ENCODE results near the gene ASF1B. TPM values are rescaled to one million over a fixed set of nuclear protein-coding genes. Genes with fewer than 3 reads are reported as not detected.

Gene ASF1B
- total RNA-seq, 2 experiments from 2014 or later, result 0.59 to 0.77 TPM

GRCh38 chr19:14149509-14149994 is 13.2 kb upstream of the ASF1B start:
- peak overlapping the region; percentile 55 for H3K4me3 ChIP-seq (ENCODE audit: low read length)
- Mint-ChIP-seq H3K4me3 (peak overlapping the region; percentile 84), H3K27me3 (no peaks in the 10 kb centered on the region), H3K27ac (peak overlapping the region; percentile 99), H3K36me3 (ENCODE audit: low read depth) (peaks cover 20% of the 10 kb centered on the region), H3K9me3 (no peaks in the 10 kb centered on the region), H3K4me1 (ENCODE audit: low read depth) (peaks cover 40% of the 10 kb centered on the region)
- ATAC-seq (ENCODE audit: poor library complexity) (peak; percentile 89), DNase-seq (peak; percentile 45 to 82 (median 65))
- no peak for TF ChIP-seq CTCF (IDR thresholded peaks at IDR 0.05)
- CTCF ChIA-PET, result interaction anchor here (0.7 to 1.8 kb wide), 3 partner anchors 13 to 139 kb away, joined by 3 to 10 read pairs (median 3); partner anchors contain the start of gene ASF1B
- H3K27me3 ChIP-seq (ENCODE audit: control insufficient read depth in 1 of 2, insufficient read depth in 2 of 2, low read length in 2 of 2), result no peaks in the 10 kb centered on the region
- peak overlapping the region; percentile 84 to 94 for H3K27ac ChIP-seq (ENCODE audit: low read depth in 1 of 2, low read length in 2 of 2)
- intact Hi-C loops (cut with DNase I, micrococcal nuclease), result loop anchor here (1.0 to 5.0 kb wide), 3 partner anchors 12 to 198 kb away; no protein-coding TSS in a partner anchor
- POLR2A ChIA-PET, result interaction anchor here (0.5 to 5.3 kb wide), 5 partner anchors 12 to 536 kb away, joined by 3 to 52 read pairs (median 3); partner anchors contain the start of gene ASF1B
- peaks cover 40% of the 10 kb centered on the region for H3K4me1 ChIP-seq (ENCODE audit: insufficient read depth, low read length)
- H3K9me3 ChIP-seq (ENCODE audit: control insufficient read depth in 1 of 2, insufficient read depth in 1 of 2, low read length in 2 of 2), result no peaks in the 10 kb centered on the region
- H3K36me3 ChIP-seq (ENCODE audit: insufficient read depth, low read length), result peaks cover 10% of the 10 kb centered on the region

GRCh38 chr19:14148751-14149410 is 12.5 kb upstream of the ASF1B start:
- DNase-seq (no peak), ATAC-seq (ENCODE audit: poor library complexity) (no peak)
- H3K27me3 ChIP-seq (ENCODE audit: control insufficient read depth in 1 of 2, insufficient read depth in 2 of 2, low read length in 2 of 2), result no peaks in the 10 kb centered on the region
- H3K4me3 ChIP-seq (ENCODE audit: low read length), result peak overlapping the region; percentile 55
- ChIA-PET CTCF (interaction anchor here (0.5 to 2.3 kb wide), 9 partner anchors 10 to 331 kb away, joined by 3 to 11 read pairs (median 3); partner anchors contain the start of gene ASF1B), POLR2A (interaction anchor here (0.5 to 5.3 kb wide), 4 partner anchors 11 to 536 kb away, joined by 3 to 52 read pairs (median 3); partner anchors contain the start of gene ASF1B)
- Mint-ChIP-seq H3K36me3 (ENCODE audit: low read depth) (peaks cover 15% of the 10 kb centered on the region), H3K27me3 (no peaks in the 10 kb centered on the region), H3K27ac (peak overlapping the region; percentile 99), H3K9me3 (no peaks in the 10 kb centered on the region), H3K4me1 (ENCODE audit: low read depth) (peaks cover 40% of the 10 kb centered on the region), H3K4me3 (peak overlapping the region; percentile 84)
- peaks cover 7% of the 10 kb centered on the region for H3K36me3 ChIP-seq (ENCODE audit: insufficient read depth, low read length)
- no peaks in the 10 kb centered on the region for H3K9me3 ChIP-seq (ENCODE audit: control insufficient read depth in 1 of 2, insufficient read depth in 1 of 2, low read length in 2 of 2)
- peaks cover 40% of the 10 kb centered on the region for H3K4me1 ChIP-seq (ENCODE audit: insufficient read depth, low read length)
- H3K27ac ChIP-seq (ENCODE audit: low read depth in 1 of 2, low read length in 2 of 2), result peak overlapping the region; percentile 84 to 94
- TF ChIP-seq CTCF (IDR thresholded peaks at IDR 0.05), result no peak
- intact Hi-C loops (cut with DNase I, micrococcal nuclease), result loop anchor here (1.0 to 5.0 kb wide), 3 partner anchors 12 to 198 kb away; no protein-coding TSS in a partner anchor

GRCh38 chr19:14147797-14148605 is 11.6 kb upstream of the ASF1B start:
- ChIA-PET POLR2A (interaction anchor here (0.9 to 5.3 kb wide), 3 partner anchors 10 to 258 kb away, joined by 3 to 52 read pairs (median 3); partner anchors contain the start of gene ASF1B), CTCF (interaction anchor here (0.5 to 2.3 kb wide), 7 partner anchors 9 to 332 kb away, joined by 3 to 11 read pairs (median 4); partner anchors contain the start of gene ASF1B)
- Histone ChIP-seq H3K9me3 (ENCODE audit: control insufficient read depth in 1 of 2, insufficient read depth in 1 of 2, low read length in 2 of 2) (no peaks in the 10 kb centered on the region), H3K4me1 (ENCODE audit: insufficient read depth, low read length) (peaks cover 40% of the 10 kb centered on the region), H3K4me3 (ENCODE audit: low read length) (no peak overlapping the region), H3K27me3 (ENCODE audit: control insufficient read depth in 1 of 2, insufficient read depth in 2 of 2, low read length in 2 of 2) (no peaks in the 10 kb centered on the region), H3K27ac (ENCODE audit: low read depth in 1 of 2, low read length in 2 of 2) (peak overlapping the region; percentile 84 to 94), H3K36me3 (ENCODE audit: insufficient read depth, low read length) (peaks cover 7% of the 10 kb centered on the region)
- H3K27ac Mint-ChIP-seq, result peak overlapping the region; percentile 99
- ATAC-seq (ENCODE audit: poor library complexity) (peak; percentile 55), DNase-seq (peak; percentile 36 to 75 (median 53))
- no peaks in the 10 kb centered on the region for H3K27me3 Mint-ChIP-seq
- peaks cover 12% of the 10 kb centered on the region for H3K36me3 Mint-ChIP-seq (ENCODE audit: low read depth)
- intact Hi-C loops (cut with DNase I, micrococcal nuclease), result loop anchor here (5.0 kb wide), 2 partner anchors 49 to 199 kb away; no protein-coding TSS in a partner anchor
- no peaks in the 10 kb centered on the region for H3K9me3 Mint-ChIP-seq
- peaks cover 41% of the 10 kb centered on the region for H3K4me1 Mint-ChIP-seq (ENCODE audit: low read depth)
- TF ChIP-seq CTCF (IDR thresholded peaks at IDR 0.05), result peak; percentile 70
- H3K4me3 Mint-ChIP-seq, result peak overlapping the region; percentile 57

Data from CD4-positive, alpha-beta T cell (primary cell).